GM23338 (cell line): ENCODE measurements around the gene LAYN. TPM values are rescaled to one million over a fixed set of nuclear protein-coding genes. Genes with fewer than 3 reads are reported as not detected.

Source experiments
- ATAC-seq: fragments of 200-7000 bp; cut with Tn5 transposase; 3 replicates; pipeline ENCODE4 v1.9.1; 2020
- DNase-seq: peaks from one replicate; pipeline ENCODE4 v3.0.0-alpha.2; 2015; ENCODE audit warnings: low spot score
- H2AFZ ChIP-seq: fragments of 200-600 bp; sonication (generic); 2 replicates; pipeline ENCODE4 v1.8.0; 2016; ENCODE audit warnings: antibody characterized with exemption, mild to moderate bottlenecking, moderate library complexity
- H3F3A ChIP-seq: fragments of 200-600 bp; sonication (generic); replicated peaks from 2 replicates; pipeline ENCODE4 v1.8.0; 2017; ENCODE audit warnings: antibody characterized with exemption, mixed run types, low read depth
- H3K27ac ChIP-seq: fragments of 200-600 bp; sonication (generic); 2 replicates; pipeline ENCODE4 v1.6.1; 2016; ENCODE audit warnings: low read depth
- H3K27me3 ChIP-seq: fragments of 200-600 bp; sonication (generic); 2 replicates; pipeline ENCODE4 v1.8.0; 2016; ENCODE audit warnings: mild to moderate bottlenecking, mixed run types, moderate library complexity; ENCODE audit not compliant: insufficient read depth
- H3K36me3 ChIP-seq: fragments of 200-600 bp; sonication (generic); 2 replicates; pipeline ENCODE4 v1.8.0; 2016; ENCODE audit warnings: mild to moderate bottlenecking; ENCODE audit not compliant: insufficient read depth
- H3K4me1 ChIP-seq: fragments of 200-600 bp; sonication (generic); 2 replicates; pipeline ENCODE4 v1.8.0; 2016; ENCODE audit warnings: mild to moderate bottlenecking, moderate library complexity; ENCODE audit not compliant: insufficient read depth
- H3K4me2 ChIP-seq: fragments of 200-600 bp; sonication (generic); 2 replicates; pipeline ENCODE4 v1.7.1; 2017; ENCODE audit warnings: mixed run types
- H3K4me3 ChIP-seq: fragments of 200-600 bp; sonication (generic); 2 replicates; pipeline ENCODE4 v1.6.1; 2016; ENCODE audit warnings: mixed run types
- H3K79me2 ChIP-seq: fragments of 200-600 bp; sonication (generic); replicated peaks from 2 replicates; pipeline ENCODE4 v1.8.0; 2017; ENCODE audit warnings: mild to moderate bottlenecking; ENCODE audit not compliant: insufficient read depth
- H3K9me2 ChIP-seq: fragments of 200-600 bp; sonication (generic); 2 replicates; pipeline ENCODE4 v1.8.0; 2017; ENCODE audit not compliant: insufficient read depth
- H4K20me1 ChIP-seq: fragments of 200-600 bp; sonication (generic); replicated peaks from 2 replicates; pipeline ENCODE4 v1.8.0; 2017; ENCODE audit warnings: mild to moderate bottlenecking; ENCODE audit not compliant: insufficient read depth
- H3K27ac Mint-ChIP-seq: 2 replicates; pipeline ENCODE4 v1.8.0; 2020; ENCODE audit warnings: inconsistent platforms, mild to moderate bottlenecking, moderate library complexity, mixed read lengths
- H3K27me3 Mint-ChIP-seq: 3 replicates; pipeline ENCODE4 v1.8.0; 2022; ENCODE audit warnings: low read depth, mild to moderate bottlenecking, moderate library complexity, mixed read lengths, inconsistent platforms; ENCODE audit not compliant: insufficient read depth, poor library complexity
- H3K36me3 Mint-ChIP-seq: 3 replicates; pipeline ENCODE4 v1.8.0; 2021; ENCODE audit warnings: low read depth, mild to moderate bottlenecking, inconsistent platforms, moderate library complexity, mixed read lengths
- H3K4me1 Mint-ChIP-seq: 3 replicates; pipeline ENCODE4 v1.8.0; 2020; ENCODE audit warnings: mild to moderate bottlenecking, inconsistent platforms, mixed read lengths
- H3K4me3 Mint-ChIP-seq: 3 replicates; pipeline ENCODE4 v1.8.0; 2021; ENCODE audit warnings: moderate library complexity, mild to moderate bottlenecking, inconsistent platforms, mixed read lengths
- H3K9me3 Mint-ChIP-seq: 3 replicates; pipeline ENCODE4 v1.8.0; 2020; ENCODE audit warnings: moderate library complexity, mild to moderate bottlenecking, inconsistent platforms, mixed read lengths
- CREB1 ChIP-seq: fragments of 250-450 bp; sonication (Bioruptor Pico); IDR thresholded peaks from 2 replicates; pipeline ENCODE4 v1.5.0; 2020; ENCODE audit warnings: low read depth, mild to moderate bottlenecking, moderate library complexity
- EZH2 ChIP-seq: fragments of 200-600 bp; sonication (generic); IDR thresholded peaks from one replicate; pipeline ENCODE4 v1.8.0; 2017; ENCODE audit warnings: antibody characterized with exemption, mild to moderate bottlenecking, low read depth; ENCODE audit not compliant: unreplicated experiment
- EZH2phosphoT487 ChIP-seq: fragments of 200-600 bp; sonication (generic); IDR thresholded peaks from one replicate; pipeline ENCODE4 v1.8.1; 2018; ENCODE audit warnings: antibody characterized with exemption; ENCODE audit not compliant: unreplicated experiment
- JUNB ChIP-seq: IDR thresholded peaks from one replicate; pipeline ENCODE4 v1.6.1; 2016; ENCODE audit warnings: antibody characterized with exemption; ENCODE audit not compliant: unreplicated experiment
- NANOG ChIP-seq: IDR thresholded peaks from 2 replicates; pipeline ENCODE4 v1.6.1; 2016; ENCODE audit warnings: antibody characterized with exemption, borderline replicate concordance
- POLR2AphosphoS5 ChIP-seq: IDR thresholded peaks from 2 replicates; pipeline ENCODE4 v1.6.1; 2016; ENCODE audit warnings: antibody characterized with exemption, low read depth
- STAT1 ChIP-seq: IDR thresholded peaks from one replicate; pipeline ENCODE4 v1.6.1; 2016; ENCODE audit warnings: antibody characterized with exemption; ENCODE audit not compliant: unreplicated experiment
- ZNF114 ChIP-seq: fragments of 250-450 bp; sonication (Bioruptor Pico); IDR thresholded peaks from 2 replicates; pipeline ENCODE4 v1.5.0; 2020; ENCODE audit warnings: mild to moderate bottlenecking, moderate library complexity
- ZNF331 ChIP-seq: fragments of 250-450 bp; sonication (Bioruptor Pico); IDR thresholded peaks from 2 replicates; pipeline ENCODE4 v1.5.0; 2020; ENCODE audit warnings: low read depth, mild to moderate bottlenecking, moderate library complexity
- polyA plus RNA-seq: library from polyadenylated mRNA; unstranded; fragments of >200 nt; fragmentation: Nextera tagmentation; extraction: Ambion mirVana; gene quantifications from 2 replicates; pipeline ENCODE4 v1.2.1, GENCODE V29; 2016
- total RNA-seq: library from RNA; depleted of rRNA; stranded (reverse); fragments of >200 nt; shearing (Covaris generic); gene quantifications from 2 replicates; pipeline ENCODE4 v1.2.3, GENCODE V29; 2014
- TF ChIP-seq, protein P1 (sequence below): fragments of 250-450 bp; sonication (Bioruptor Pico); IDR thresholded peaks from 2 replicates; pipeline ENCODE4 v1.5.0; 2020; ENCODE audit warnings: mild to moderate bottlenecking, moderate library complexity
- TF ChIP-seq, protein P2 (sequence below): IDR thresholded peaks from 2 replicates; pipeline ENCODE4 v1.6.1; 2016; ENCODE audit warnings: antibody characterized with exemption
- TF ChIP-seq, protein P3 (sequence below): IDR thresholded peaks from one replicate; pipeline ENCODE4 v1.6.1; 2018; ENCODE audit warnings: antibody characterized with exemption; ENCODE audit not compliant: unreplicated experiment
- TF ChIP-seq, protein P4 (sequence below), 2 experiments: fragments of 200-600 bp in 1 of 2; sonication (generic) in 1 of 2; conservative IDR thresholded peaks; 2 replicates each; pipeline versions ENCODE4 v1.5.1 to v1.6.1; 2016 to 2017; ENCODE audit warnings: antibody characterized with exemption in 2 of 2, low read depth in 2 of 2, mild to moderate bottlenecking in 2 of 2, moderate library complexity in 1 of 2

The LAYN gene
- total and polyA plus RNA-seq, 2 experiments from 2014 or later: 6.8 to 7.9 TPM

DNA sequence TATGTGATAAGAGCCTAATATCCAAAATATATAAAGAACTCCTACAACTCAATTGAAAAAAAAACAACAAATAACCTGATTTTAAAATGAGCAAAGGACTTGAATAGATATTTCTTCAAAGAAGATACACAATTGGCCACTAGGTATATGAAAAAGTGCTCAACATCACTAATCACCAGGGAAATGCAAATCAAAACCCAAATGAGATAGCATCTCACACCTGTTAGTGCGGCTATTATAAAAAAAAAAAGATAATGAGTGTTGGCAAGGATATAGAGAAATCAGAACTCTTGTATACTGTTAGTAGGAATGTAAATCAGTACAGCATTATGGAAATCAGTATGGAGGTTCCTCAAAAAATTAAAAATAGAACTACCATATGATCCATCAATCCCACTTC is 55.8 kb downstream of the LAYN start:
- 0 out of 2 replicates have a peak, but pooled peaks cover 3% of the 10 kb centered on the region for H4K20me1 ChIP-seq
- no peaks in the 10 kb centered on the region for H3F3A ChIP-seq
- Mint-ChIP-seq H3K27ac (no peak overlapping the region), H3K4me1 (peaks cover 2% of the 10 kb centered on the region; the same call in 1 of the 3 replicates), H3K27me3 (peaks cover 6% of the 10 kb centered on the region), H3K4me3 (no peak overlapping the region), H3K36me3 (no peaks in the 10 kb centered on the region), H3K9me3 (no peaks in the 10 kb centered on the region)
- H3K4me1 ChIP-seq: peaks cover 1% of the 10 kb centered on the region; the same call in 1 of the 2 replicates
- H3K27me3 ChIP-seq: peaks cover 11% of the 10 kb centered on the region
- H3K4me2 ChIP-seq: no peak overlapping the region
- H3K9me2 ChIP-seq: no peaks in the 10 kb centered on the region
- no peak for TF ChIP-seq NANOG
- TF ChIP-seq, protein P1, sequence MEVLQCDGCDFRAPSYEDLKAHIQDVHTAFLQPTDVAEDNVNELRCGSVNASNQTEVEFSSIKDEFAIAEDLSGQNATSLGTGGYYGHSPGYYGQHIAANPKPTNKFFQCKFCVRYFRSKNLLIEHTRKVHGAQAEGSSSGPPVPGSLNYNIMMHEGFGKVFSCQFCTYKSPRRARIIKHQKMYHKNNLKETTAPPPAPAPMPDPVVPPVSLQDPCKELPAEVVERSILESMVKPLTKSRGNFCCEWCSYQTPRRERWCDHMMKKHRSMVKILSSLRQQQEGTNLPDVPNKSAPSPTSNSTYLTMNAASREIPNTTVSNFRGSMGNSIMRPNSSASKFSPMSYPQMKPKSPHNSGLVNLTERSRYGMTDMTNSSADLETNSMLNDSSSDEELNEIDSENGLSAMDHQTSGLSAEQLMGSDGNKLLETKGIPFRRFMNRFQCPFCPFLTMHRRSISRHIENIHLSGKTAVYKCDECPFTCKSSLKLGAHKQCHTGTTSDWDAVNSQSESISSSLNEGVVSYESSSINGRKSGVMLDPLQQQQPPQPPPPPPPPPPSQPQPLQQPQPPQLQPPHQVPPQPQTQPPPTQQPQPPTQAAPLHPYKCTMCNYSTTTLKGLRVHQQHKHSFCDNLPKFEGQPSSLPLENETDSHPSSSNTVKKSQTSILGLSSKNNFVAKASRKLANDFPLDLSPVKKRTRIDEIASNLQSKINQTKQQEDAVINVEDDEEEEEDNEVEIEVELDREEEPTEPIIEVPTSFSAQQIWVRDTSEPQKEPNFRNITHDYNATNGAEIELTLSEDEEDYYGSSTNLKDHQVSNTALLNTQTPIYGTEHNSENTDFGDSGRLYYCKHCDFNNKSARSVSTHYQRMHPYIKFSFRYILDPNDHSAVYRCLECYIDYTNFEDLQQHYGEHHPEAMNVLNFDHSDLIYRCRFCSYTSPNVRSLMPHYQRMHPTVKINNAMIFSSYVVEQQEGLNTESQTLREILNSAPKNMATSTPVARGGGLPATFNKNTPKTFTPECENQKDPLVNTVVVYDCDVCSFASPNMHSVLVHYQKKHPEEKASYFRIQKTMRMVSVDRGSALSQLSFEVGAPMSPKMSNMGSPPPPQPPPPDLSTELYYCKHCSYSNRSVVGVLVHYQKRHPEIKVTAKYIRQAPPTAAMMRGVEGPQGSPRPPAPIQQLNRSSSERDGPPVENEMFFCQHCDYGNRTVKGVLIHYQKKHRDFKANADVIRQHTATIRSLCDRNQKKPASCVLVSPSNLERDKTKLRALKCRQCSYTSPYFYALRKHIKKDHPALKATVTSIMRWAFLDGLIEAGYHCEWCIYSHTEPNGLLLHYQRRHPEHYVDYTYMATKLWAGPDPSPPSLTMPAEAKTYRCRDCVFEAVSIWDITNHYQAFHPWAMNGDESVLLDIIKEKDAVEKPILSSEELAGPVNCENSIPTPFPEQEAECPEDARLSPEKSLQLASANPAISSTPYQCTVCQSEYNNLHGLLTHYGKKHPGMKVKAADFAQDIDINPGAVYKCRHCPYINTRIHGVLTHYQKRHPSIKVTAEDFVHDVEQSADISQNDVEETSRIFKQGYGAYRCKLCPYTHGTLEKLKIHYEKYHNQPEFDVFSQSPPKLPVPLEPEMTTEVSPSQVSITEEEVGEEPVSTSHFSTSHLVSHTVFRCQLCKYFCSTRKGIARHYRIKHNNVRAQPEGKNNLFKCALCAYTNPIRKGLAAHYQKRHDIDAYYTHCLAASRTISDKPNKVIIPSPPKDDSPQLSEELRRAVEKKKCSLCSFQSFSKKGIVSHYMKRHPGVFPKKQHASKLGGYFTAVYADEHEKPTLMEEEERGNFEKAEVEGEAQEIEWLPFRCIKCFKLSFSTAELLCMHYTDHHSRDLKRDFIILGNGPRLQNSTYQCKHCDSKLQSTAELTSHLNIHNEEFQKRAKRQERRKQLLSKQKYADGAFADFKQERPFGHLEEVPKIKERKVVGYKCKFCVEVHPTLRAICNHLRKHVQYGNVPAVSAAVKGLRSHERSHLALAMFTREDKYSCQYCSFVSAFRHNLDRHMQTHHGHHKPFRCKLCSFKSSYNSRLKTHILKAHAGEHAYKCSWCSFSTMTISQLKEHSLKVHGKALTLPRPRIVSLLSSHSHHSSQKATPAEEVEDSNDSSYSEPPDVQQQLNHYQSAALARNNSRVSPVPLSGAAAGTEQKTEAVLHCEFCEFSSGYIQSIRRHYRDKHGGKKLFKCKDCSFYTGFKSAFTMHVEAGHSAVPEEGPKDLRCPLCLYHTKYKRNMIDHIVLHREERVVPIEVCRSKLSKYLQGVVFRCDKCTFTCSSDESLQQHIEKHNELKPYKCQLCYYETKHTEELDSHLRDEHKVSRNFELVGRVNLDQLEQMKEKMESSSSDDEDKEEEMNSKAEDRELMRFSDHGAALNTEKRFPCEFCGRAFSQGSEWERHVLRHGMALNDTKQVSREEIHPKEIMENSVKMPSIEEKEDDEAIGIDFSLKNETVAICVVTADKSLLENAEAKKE (CRISPR knock-in tag): no peak
- TF ChIP-seq EZH2phosphoT487: no peak
- no peak for TF ChIP-seq CREB1 (CRISPR knock-in tag)
- no peak for TF ChIP-seq STAT1
- no peak for TF ChIP-seq ZNF114 (CRISPR knock-in tag)
- TF ChIP-seq, protein P2, sequence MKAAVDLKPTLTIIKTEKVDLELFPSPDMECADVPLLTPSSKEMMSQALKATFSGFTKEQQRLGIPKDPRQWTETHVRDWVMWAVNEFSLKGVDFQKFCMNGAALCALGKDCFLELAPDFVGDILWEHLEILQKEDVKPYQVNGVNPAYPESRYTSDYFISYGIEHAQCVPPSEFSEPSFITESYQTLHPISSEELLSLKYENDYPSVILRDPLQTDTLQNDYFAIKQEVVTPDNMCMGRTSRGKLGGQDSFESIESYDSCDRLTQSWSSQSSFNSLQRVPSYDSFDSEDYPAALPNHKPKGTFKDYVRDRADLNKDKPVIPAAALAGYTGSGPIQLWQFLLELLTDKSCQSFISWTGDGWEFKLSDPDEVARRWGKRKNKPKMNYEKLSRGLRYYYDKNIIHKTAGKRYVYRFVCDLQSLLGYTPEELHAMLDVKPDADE: no peak
- TF ChIP-seq, protein P3, sequence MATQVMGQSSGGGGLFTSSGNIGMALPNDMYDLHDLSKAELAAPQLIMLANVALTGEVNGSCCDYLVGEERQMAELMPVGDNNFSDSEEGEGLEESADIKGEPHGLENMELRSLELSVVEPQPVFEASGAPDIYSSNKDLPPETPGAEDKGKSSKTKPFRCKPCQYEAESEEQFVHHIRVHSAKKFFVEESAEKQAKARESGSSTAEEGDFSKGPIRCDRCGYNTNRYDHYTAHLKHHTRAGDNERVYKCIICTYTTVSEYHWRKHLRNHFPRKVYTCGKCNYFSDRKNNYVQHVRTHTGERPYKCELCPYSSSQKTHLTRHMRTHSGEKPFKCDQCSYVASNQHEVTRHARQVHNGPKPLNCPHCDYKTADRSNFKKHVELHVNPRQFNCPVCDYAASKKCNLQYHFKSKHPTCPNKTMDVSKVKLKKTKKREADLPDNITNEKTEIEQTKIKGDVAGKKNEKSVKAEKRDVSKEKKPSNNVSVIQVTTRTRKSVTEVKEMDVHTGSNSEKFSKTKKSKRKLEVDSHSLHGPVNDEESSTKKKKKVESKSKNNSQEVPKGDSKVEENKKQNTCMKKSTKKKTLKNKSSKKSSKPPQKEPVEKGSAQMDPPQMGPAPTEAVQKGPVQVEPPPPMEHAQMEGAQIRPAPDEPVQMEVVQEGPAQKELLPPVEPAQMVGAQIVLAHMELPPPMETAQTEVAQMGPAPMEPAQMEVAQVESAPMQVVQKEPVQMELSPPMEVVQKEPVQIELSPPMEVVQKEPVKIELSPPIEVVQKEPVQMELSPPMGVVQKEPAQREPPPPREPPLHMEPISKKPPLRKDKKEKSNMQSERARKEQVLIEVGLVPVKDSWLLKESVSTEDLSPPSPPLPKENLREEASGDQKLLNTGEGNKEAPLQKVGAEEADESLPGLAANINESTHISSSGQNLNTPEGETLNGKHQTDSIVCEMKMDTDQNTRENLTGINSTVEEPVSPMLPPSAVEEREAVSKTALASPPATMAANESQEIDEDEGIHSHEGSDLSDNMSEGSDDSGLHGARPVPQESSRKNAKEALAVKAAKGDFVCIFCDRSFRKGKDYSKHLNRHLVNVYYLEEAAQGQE: no peak
- no peak for TF ChIP-seq EZH2
- TF ChIP-seq, protein P4, sequence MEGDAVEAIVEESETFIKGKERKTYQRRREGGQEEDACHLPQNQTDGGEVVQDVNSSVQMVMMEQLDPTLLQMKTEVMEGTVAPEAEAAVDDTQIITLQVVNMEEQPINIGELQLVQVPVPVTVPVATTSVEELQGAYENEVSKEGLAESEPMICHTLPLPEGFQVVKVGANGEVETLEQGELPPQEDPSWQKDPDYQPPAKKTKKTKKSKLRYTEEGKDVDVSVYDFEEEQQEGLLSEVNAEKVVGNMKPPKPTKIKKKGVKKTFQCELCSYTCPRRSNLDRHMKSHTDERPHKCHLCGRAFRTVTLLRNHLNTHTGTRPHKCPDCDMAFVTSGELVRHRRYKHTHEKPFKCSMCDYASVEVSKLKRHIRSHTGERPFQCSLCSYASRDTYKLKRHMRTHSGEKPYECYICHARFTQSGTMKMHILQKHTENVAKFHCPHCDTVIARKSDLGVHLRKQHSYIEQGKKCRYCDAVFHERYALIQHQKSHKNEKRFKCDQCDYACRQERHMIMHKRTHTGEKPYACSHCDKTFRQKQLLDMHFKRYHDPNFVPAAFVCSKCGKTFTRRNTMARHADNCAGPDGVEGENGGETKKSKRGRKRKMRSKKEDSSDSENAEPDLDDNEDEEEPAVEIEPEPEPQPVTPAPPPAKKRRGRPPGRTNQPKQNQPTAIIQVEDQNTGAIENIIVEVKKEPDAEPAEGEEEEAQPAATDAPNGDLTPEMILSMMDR (conservative IDR thresholded peaks at IDR 0.05; ENCODE audit: low read depth in 2 of 2): no peak
- TF ChIP-seq JUNB: no peak
- TF ChIP-seq ZNF331 (CRISPR knock-in tag): no peak
- TF ChIP-seq POLR2AphosphoS5: no peak
- no peaks in the 10 kb centered on the region for H3K79me2 ChIP-seq
- no peak overlapping the region for H3K27ac ChIP-seq
- DNase-seq (no peak), ATAC-seq (no peak)
- no peak overlapping the region for H2AFZ ChIP-seq
- no peaks in the 10 kb centered on the region for H3K36me3 ChIP-seq
- no peak overlapping the region for H3K4me3 ChIP-seq
